EH (cell line): Measurements from ENCODE around the gene CCNT1.
A peak's percentile ranks its signal among the peaks of the same experiment; 100 is the strongest.
"Not testable (repeated sequence)": the region's sequence is repeated elsewhere in the genome, so short reads cannot be mapped to it uniquely, and the experiment has no call there.

Experiments
- DNase-seq: peaks from one replicate; pipeline ENCODE4 v3.0.0-alpha.2; 2015; ENCODE audit warnings: low read depth

CCNT1 gene

DNA sequence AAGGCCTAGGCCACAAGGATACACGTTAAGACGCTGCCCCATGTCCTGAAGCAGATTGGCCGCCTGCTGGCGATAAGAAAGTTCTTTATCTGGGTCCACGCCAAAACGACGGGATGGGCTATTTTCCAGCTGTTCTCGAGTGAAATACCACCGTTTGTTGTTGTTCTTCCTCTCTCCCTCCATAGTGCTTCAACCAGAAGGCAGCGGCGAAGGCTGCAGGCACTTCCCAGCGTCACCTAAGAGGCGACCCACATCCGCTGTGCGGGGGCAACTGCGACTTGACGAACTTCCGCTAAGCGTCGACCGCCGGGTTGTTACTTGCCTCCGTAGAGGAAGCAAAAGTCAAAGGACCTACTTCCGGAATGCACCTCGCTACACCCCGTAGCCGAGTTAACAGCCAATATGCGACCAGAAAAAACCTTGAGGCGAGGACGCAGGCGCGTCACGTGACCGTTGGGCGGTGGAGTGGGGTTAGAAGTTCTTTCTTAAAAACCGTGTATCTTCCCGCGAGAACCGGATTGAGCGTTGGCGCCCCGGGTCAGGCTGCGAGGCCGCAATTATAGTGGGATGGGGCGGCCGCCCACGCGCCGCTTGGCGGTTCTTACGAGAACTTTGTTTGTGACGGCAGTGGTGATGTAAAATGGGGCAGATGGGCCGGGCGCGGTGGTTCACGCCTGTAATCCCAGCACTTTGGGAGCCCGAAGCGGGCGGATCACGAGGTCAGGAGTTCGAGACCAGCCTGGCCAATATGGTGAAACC lies at the start of gene CCNT1:
TSS of gene CCNT1 (minus strand) at position 215 of the 759 bp plus-strand sequence. CDS start at position 183, 32 bp downstream.
- peak; percentile 100 for DNase-seq

DNA sequence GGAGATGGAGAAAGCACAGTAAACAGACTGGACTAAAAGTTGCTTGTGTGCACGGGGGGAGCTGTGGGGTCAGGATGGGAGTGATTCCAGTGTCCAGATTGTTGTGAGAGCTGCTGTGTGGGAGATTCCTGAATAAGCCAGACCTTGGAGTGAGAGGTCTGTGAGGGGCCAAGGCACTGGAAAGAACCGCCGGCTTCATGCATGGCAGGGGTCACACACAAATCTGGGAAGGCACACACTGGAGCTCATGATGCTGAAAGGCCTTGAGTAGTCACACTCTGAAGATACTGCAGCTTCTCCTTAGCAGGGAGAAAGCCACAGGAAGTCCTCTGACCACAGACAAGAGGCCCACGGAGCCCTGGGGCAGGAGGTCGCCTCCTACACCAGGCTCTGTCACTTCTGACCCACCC lies 49.3 kb upstream of the CCNT1 start:
- peak; percentile 57 for DNase-seq

DNA sequence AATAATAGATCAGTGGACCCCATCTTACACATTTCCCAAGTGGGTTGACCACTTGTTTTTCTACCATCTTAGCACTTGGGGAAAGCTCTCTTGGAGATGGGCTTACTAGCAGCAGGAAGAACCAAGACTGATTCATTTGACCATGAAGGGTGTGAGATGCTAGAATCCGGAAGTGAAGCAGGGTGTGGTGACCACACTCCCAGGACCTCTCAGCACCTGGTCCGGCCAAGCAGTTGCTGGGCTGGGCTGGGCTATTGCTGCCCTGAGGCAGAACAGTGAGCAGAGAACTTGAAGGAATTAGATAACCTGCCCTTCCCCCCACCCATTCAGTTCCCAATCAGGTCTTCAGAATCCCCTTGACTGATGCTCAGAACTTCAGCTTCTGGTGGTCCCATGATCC lies 48.0 kb upstream of the CCNT1 start:
- no peak for DNase-seq

DNA sequence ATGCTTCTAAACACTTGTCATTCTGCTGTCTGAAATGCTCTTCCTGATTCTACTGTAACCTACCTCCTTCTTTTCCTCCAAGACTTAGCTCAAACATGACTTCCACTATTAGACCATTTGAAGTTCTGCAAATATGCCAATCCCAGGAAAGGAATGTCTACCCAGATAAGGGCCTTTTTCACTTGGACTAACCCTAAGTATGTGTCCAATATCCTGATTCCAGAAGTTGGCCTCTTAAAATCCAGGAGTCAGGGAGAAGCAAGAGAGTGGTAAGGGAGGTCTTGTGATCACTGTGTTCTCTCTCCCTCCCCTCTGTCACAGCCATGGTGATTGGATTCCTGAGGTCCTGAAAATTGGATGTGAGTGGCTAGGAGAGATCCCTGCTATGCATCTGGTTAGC lies 42.2 kb upstream of the CCNT1 start:
- DNase-seq, result no peak

DNA sequence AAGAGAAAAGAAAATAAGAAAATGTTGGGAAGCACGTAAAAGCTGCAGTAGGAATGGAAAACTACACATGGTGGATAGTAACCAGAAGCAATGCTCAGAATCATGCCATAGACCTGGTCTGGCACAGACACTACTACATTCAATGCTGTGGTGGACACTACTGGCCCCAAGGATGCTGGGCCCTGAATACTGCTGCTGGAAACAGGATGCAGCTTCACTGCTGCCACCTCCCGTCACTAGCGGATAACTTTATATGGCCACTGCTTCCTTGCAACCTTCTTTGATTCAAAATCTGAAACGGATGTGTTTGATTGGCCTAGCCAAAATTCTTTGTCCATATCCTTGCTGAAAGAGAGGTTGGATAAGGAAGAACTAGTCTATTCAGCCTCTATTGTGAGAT lies 41.7 kb upstream of the CCNT1 start:
- peak; percentile 32 for DNase-seq

DNA sequence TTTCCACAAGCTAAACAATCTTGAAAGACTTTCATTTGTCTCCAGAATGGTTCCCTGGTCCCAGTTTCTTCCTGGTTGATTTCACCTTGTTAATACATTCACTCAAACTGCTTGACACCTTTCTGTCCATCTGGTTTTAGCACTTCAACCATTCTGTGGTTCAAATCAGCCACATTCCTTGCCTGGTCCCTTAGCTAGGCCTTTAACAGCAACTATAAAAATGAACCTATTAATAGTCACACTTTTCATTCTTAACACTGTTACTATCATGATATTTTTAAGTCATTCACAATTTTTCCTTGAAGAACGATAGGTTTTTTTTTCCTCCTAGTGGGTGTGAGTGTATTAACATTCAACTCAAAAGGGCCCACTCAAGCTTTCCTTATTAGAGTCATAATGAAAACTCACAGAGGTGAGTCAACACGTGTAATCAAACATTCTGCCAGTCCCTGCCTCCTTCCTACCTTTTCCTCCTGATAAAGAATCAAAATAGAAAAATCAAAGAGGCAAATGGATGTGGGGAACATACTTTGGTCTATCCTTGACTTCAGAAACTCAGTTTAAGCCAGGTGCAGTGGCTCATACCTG lies 34.4 kb upstream of the CCNT1 start:
- DNase-seq, result no peak

DNA sequence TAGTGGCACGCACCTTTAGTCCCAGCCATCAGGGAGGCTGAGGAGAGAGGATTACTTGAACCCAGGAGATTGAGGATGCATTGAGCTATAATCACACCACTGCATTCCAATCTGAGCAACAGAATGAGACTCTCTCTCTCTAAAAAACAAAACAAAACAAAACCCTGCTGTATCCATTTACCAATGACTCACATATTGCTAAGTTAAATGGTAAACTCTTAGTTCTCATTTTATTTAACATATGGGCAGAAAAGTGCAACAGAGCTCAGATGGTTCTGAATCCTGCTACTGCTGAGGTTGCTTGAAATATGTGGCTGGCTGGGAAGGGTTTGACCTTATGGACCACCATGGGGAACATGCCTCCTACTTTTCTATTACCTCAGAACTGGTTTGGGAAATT lies 33.7 kb upstream of the CCNT1 start:
- DNase-seq, result peak; percentile 28

DNA sequence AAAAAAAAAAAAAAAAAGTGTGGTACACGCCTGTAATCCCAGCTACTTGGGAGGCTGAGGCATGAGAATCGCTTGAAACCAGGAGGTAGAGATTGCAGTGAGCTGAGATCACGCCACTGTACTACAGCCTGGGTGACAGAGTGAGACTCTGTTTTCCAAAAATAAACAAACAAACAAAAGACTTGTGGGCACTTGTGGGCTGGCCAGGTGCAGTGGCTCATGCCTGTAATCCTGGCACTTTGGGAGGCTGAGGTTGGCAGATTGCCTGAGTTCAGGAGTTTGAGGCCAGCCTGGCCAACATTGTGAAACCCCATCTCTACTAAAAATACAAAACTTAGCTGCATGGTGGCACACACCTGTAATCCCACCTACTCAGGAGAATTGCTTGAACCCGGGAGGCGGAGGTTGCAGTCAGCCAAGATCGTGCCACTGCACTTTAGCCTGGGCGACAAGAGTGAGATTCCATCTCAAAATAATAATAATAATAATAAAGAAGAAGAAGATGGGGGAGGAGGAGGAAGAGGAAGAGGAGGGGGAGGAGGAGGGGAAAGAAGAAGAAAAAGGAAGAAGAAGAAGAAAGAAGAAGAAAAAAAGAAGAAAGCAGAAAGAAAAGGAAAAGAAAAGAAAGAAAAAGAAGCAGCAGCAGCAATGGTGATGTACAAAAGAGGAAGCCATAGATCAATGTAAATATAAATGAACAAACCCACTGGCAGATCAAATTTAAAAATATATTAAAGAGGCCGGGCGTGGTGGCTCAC lies 27.9 kb upstream of the CCNT1 start:
- no peak for DNase-seq

DNA sequence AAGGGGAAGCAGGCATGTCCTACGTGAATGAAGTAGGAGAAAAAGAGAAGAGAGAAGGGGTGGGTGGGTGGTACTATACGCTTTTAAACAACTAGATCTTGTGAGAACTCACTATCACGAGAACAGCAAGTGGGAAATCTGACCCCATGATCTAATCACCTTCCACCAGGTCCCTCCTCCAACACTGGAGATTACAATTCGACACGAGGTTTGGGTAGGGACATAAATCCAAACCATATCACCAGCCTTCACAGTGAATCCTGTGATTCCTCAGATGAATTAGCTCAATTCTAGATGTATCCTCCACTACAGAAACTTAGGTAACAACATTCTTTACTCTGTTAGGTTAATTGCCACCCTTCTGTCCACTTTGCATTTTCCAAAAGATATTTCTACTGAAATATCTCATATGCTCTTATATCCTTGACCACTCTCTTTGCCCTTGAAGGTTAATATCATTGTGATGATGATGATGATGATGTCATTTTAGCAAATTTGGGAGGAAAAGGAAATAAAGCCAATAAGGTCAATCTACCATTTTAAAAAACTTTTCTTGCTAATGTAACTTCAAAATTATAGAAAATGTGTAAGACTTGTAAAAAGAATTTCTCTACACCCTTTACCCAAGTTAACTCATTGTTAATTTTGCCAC lies 23.2 kb upstream of the CCNT1 start:
- no peak for DNase-seq

DNA sequence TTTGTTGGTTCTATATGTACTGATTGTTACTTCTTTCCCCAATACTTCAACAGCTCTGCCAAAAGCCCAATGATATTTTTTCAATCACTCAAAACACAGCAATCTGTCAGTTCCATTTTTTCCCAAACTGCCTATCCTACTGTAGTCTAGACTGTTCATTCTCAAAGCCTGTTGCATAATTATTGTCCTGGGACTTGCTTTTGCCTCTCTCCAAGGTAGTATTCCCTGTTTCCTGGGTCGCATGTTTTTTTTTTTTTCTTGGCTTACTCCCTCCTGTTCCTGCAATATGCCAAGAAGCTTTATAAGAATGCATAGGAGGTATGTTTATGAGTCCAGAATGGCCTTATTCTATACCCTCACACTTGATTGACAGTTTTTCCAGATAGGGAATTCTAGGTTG lies 19.9 kb upstream of the CCNT1 start:
- DNase-seq, result no peak

DNA sequence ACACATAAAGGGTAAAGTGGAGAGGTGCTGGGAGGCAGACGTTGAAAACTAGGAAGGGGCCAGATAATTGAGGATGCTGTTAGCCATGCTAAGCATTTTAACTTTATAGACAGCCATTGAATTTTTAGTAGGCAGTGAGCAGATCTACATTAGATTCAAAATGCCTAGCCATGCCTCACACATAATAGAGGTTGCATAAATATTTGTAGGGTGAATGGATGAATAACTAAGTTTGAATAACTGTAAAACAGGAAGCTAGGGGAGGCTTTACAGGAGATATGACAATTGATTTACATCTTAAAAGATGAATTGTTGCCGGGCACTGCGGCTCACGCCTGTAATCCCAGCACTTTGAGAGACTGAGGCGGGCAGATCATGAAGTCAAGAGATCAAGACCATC lies 12.3 kb upstream of the CCNT1 start:
- peak; percentile 9 for DNase-seq

DNA sequence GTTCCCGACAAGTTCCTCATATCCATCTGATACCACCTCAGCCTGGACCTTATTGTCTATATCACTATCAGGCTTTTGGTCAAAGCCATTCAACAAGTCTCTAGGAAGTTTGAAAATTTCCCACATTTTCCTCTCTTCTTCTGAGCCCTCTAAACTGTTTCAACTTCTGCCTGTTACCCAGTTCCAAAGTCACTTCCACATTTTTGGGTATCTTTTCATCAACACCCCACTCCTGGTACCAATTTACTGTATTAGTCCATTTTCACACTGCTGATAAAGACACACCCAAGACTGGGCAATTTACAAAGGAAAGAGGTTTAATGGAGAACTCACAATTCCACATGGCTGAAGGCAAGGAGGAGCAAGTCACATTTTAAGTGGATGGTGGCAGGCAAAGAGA lies 4.2 kb upstream of the CCNT1 start:
- not testable (repeated sequence) for DNase-seq

DNA sequence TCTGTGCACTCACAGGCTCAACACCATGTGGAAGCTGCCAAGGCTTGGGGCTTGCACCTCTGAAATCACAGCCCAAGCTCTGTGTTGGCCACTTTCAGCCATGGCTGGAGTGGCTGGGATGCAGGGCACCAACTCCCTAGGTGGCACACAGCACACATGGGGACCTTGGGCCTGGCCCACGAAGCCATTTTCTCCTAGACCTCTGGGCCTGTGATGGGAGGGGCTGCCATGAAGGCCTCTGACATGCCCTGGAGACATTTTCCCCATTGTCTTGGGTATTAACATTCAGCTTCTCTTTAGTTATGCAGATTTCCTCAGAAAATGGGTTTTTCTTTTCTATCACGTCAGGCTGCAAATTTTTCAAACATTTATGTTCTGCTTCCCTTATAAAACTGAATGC lies 3.7 kb upstream of the CCNT1 start:
- not testable (repeated sequence) for DNase-seq

DNA sequence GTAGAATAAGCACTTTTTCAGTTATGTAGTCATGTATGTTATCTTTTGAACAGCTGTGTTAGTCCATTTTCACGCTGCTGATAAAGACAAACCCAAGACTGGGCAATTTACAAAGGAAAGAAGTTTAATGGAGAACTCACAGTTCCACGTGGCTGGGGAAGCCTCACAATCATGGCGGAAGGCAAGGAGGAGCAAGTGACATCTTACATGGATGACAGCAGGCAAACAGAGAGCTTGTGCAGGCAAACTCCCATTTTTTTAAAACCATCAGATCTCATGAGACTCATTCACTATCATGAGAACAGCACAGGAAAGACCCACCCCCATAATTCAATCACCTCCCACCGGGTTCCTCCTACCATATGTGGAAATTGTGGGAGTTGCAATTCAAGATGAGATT lies 2.5 kb upstream of the CCNT1 start:
- not testable (repeated sequence) for DNase-seq

DNA sequence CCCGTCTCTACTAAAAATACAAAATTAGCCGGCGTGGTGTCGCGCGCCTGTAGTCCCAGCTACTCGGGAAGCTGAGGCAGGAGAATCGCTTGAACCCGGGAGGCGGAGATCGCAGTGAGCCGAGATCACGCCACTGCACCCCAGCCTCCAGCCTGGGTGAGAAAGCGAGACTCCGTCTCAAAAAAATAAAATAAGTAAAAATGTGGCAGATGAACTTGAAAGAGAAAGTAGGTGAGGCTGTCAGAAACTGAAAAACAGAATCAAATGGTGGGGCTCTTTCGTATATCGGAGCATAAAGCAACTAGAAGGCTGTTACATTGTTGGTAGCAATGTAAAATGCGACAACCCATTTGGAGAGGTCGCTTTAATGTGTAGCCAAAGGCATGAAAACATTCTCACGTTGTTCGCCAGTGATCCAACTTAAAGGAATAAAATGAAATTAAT lies 767 bp upstream of the CCNT1 start:
- peak; percentile 6 for DNase-seq

DNA sequence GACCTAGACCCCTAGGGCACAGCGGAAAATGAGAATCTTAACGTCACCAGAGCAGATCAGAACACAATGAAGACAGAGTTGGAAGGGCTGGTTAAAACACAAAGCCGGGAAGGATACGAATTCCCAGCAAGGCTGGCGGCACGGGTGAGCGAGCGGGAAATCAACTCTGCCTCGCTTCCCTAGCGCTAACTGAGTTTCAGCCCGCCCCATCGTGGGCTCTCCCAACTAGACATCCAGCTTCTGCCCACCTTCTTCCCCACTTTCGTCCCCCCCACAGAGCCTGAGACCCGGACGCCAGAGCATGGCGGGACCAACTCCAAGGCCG lies 377 bp downstream of the CCNT1 start:
- no peak for DNase-seq

DNA sequence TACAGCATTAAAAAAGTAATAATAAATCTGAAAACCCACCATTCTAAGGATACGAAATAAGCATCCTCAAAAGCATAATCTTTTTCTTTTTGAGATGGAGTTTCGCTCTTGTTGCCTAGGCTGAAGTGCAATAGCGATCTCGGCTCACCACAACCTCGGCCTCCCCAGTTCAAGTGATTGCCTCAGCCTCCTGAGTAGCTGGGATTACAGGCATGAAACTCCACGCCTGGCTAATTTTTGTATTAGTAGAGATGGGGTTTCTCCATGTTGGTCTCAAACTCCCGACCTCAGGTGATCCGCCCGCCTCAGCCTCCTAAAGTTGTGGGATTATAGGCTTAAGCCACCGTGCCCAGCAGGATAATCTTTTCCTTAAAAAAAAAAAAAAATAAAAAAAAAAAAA lies 4.3 kb downstream of the CCNT1 start:
- no peak for DNase-seq

DNA sequence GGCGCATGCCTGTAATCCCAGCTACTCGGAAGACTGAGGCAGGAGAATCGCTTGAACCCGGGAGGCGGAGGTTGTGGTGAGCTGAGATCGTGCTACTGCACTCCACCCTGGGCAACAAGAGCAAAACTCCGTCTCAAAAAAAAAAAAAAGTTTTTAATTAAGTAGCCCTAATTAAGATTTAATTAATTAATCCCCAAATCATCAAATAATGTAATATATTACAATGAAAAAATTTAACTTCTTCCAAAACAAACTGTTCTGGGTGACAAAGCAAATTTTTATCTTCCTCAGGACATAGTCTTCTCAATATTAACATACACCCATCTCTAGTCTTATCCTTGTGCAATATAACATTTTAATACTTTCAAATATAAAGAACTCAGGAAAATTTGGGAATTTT lies 17.7 kb downstream of the CCNT1 start:
- DNase-seq, result not testable (repeated sequence)

DNA sequence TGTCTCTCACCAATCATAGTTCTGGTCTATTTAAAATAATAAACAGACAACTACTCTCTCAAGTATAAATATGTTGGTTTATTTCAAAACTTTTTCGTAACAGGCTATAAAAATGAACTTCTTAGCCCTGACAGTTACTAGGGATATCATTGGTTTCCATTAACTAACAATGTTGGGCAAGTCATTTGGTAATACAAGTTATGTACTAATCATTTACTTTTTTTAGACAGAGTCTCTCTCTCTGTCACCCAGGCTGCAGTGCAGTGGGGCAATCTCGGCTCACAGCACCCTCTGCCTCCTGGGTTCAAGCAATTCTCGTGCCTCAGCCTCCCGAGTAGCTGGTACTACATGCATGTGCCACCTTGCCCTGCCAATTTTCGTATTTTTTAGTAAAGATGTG lies 19.9 kb downstream of the CCNT1 start:
- DNase-seq, result no peak

DNA sequence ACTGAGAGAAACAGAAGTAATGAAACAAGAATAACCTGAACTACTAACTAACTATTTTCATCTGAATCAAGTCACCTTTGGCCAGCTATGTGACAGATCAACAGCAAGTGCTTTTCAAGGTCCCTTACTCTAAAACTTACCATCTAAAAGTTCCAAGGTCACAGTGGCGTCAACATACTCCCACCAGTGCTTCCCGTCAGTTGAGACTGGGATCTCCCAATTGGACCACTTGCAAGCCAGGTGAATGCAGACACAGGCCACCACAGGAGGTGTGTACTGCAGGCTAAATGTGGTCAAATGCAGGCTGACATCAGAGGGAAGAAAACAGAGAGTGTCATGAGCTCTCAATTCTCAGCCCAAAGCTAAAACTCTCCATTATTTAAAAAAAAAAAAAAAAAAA lies 20.6 kb downstream of the CCNT1 start:
- no peak for DNase-seq

DNA sequence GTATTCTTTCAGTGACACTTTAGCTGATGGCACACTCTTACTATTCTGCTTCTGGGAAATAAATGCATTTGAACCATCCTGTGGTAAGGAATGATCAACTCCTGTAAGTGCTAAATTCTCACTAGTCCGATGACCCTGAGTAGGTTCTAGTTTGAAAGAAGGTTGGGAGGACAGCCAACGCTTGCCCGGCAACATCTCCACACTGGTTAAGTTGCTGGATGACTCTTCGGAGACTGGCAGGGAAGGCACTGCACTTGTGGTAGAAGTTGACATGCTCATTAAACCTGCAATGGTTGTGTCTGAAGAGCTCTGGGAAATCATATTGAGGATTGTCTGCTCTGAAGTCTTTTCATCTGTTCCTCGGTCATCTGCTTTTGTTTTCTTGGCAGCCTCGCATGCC lies 22.5 kb downstream of the CCNT1 start:
- no peak for DNase-seq

DNA sequence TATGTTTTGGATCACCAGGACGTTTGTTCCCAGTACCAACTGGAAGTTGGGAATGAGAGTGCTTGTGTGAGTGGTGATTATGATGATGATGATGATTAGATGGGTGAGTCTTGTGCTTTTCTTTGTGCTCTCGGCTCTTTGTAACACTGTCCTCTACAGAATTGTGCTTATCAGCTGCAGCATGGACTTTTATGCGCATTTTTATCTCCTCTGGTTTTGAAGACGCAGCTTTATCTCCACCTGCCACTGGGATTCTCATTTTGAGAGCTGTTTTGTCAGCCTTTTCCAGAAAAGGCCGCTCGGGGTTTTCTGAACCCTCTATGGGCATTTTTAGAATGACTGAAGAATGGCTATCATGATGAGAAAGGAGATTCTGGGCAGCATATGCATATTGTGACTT lies 22.9 kb downstream of the CCNT1 start:
- DNase-seq, result no peak
